Trophoblast cell (in vitro differentiated cells and primary cell): Measurements from ENCODE around the gene SIDT2.

Experiments
- DNase-seq, 2 donors: peaks; one replicate each; pipeline ENCODE4 v3.0.0-alpha.2; 2016
- H2AFZ ChIP-seq: 2 replicates; pipeline ENCODE4 v1.6.1; 2013; ENCODE audit warnings: low read length, moderate library complexity, mild to moderate bottlenecking; ENCODE audit not compliant: insufficient read depth, poor library complexity
- H2AK5ac ChIP-seq: 2 replicates; pipeline ENCODE4 v1.6.1; 2013; ENCODE audit warnings: mild to moderate bottlenecking, low read length
- H2BK120ac ChIP-seq: 2 replicates; pipeline ENCODE4 v1.6.1; 2013; ENCODE audit warnings: low read length, mild to moderate bottlenecking, moderate library complexity; ENCODE audit not compliant: insufficient read depth, poor library complexity
- H2BK12ac ChIP-seq: 2 replicates; pipeline ENCODE4 v1.6.1; 2013; ENCODE audit warnings: mild to moderate bottlenecking, low read length, moderate library complexity
- H2BK5ac ChIP-seq: 2 replicates; pipeline ENCODE4 v1.6.1; 2013; ENCODE audit warnings: low read length, low read depth, moderate library complexity, mild to moderate bottlenecking; ENCODE audit not compliant: poor library complexity
- H3K14ac ChIP-seq: 2 replicates; pipeline ENCODE4 v1.6.1; 2013; ENCODE audit warnings: mild to moderate bottlenecking, low read length
- H3K18ac ChIP-seq: 2 replicates; pipeline ENCODE4 v1.6.1; 2013; ENCODE audit warnings: mild to moderate bottlenecking, low read length
- H3K23ac ChIP-seq: 2 replicates; pipeline ENCODE4 v1.6.1; 2013; ENCODE audit warnings: low read length
- H3K27ac ChIP-seq: 2 replicates; pipeline ENCODE4 v1.5.1; 2013; ENCODE audit warnings: low read depth, mild to moderate bottlenecking, inconsistent platforms, low read length, moderate library complexity
- H3K27me3 ChIP-seq: 2 replicates; pipeline ENCODE4 v1.6.1; 2013; ENCODE audit warnings: inconsistent platforms, mild to moderate bottlenecking, low read length, moderate library complexity; ENCODE audit not compliant: insufficient read depth
- H3K36me3 ChIP-seq, 2 experiments: 1 replicate in 1 of 2; 2 replicates in 1 of 2; pipeline ENCODE4 v1.6.1; 2013; ENCODE audit warnings: low read length in 2 of 2, mild to moderate bottlenecking in 2 of 2, moderate library complexity in 1 of 2; ENCODE audit not compliant: insufficient read depth in 2 of 2, control insufficient read depth in 1 of 2
- H3K4ac ChIP-seq: 2 replicates; pipeline ENCODE4 v1.6.1; 2013; ENCODE audit warnings: low read depth, mild to moderate bottlenecking, low read length, moderate library complexity
- H3K4me1 ChIP-seq, 2 experiments: 1 replicate in 1 of 2; 2 replicates in 1 of 2; pipeline ENCODE4 v1.6.1; 2013; ENCODE audit warnings: low read length in 2 of 2, mild to moderate bottlenecking in 2 of 2, moderate library complexity in 1 of 2; ENCODE audit not compliant: insufficient read depth in 2 of 2, control insufficient read depth in 1 of 2
- H3K4me2 ChIP-seq: 2 replicates; pipeline ENCODE4 v1.6.1; 2013; ENCODE audit warnings: inconsistent platforms, mild to moderate bottlenecking, low read length, moderate library complexity
- H3K4me3 ChIP-seq: 2 replicates; pipeline ENCODE4 v1.5.1; 2013; ENCODE audit warnings: mild to moderate bottlenecking, low read depth, low read length, inconsistent platforms
- H3K79me1 ChIP-seq: one replicate; pipeline ENCODE4 v1.6.1; 2013; ENCODE audit warnings: low read length
- H3K79me2 ChIP-seq: 2 replicates; pipeline ENCODE4 v1.6.1; 2013; ENCODE audit warnings: low read length, mild to moderate bottlenecking; ENCODE audit not compliant: control insufficient read depth, insufficient read depth, poor library complexity
- H3K9ac ChIP-seq: 2 replicates; pipeline ENCODE4 v1.6.1; 2013; ENCODE audit warnings: mild to moderate bottlenecking, low read length
- H3K9me3 ChIP-seq: 2 replicates; pipeline ENCODE4 v1.6.1; 2013; ENCODE audit warnings: low read depth, mild to moderate bottlenecking, control low read depth, inconsistent platforms, low read length; ENCODE audit not compliant: insufficient read depth
- H4K12ac ChIP-seq: 2 replicates; pipeline ENCODE4 v1.6.1; 2013; ENCODE audit warnings: low read depth, mild to moderate bottlenecking, low read length, moderate library complexity
- H4K8ac ChIP-seq: 2 replicates; pipeline ENCODE4 v1.6.1; 2013; ENCODE audit warnings: low read depth, mild to moderate bottlenecking, low read length, moderate library complexity
- H4K91ac ChIP-seq: one replicate; pipeline ENCODE4 v1.6.1; 2013; ENCODE audit warnings: low read depth, mild to moderate bottlenecking, low read length, moderate library complexity
- WGBS: extraction: QIAGEN DNeasy Blood & Tissue Kit; methylation state at CpG from one replicate; pipeline ENCODE4 v1.1.7; 2013; ENCODE audit warnings: missing lambda C conversion rate; ENCODE audit not compliant: insufficient read length, insufficient coverage; ENCODE audit errors: extremely low coverage; 5-methylcytosine and 5-hydroxymethylcytosine counted together

Gene SIDT2

DNA sequence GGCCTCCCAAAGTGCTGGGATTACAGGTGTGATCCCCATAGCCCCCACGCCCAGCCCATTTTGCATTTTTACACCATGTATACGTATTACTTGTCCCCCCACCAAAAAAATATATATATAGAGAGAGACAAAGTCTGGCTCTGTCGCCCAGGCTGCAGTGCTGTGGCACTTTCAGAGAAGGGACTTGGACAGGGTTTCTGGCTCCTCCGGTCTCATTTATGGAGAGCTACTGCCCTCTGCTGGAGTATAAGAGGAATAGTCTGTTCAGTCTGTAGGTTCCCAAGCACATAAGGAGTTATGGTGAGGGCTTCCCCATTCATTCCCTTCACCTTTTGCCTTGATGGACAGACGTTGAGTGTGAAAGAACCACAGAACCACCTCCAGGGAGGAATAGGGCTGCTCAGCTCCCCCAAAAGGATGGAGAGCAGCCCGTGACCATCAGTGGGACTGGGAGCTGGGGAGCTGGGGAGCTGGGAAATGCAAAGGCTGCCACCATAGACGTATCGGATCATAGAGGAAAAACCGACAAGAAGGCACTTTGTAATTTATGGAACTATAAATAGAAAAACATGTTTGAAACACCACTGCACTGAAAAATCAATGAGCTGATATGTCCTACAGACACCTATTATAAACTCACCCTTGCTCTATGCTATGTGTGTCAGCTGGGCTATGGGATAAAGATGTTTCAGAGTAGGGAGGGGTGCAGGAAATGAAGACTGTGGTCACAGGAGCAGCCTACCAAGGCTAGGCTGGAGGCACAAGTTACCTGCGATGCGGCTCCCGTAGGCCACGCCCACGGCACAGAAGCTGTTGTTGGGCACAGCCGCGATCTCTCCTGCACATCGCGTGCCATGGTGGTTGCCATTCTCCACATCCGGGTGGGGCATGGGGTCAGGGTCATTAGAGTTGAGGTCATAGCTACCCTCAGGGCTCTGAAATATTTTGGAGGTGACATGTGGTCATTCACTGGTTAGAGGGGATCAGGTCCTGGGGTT, 48.1 kb downstream of the SIDT2 start:
- peak; percentile 42 to 90 for DNase-seq
- Histone ChIP-seq H3K23ac (no peak overlapping the region), H2BK120ac (no peak overlapping the region), H3K79me2 (peaks cover 3% of the 10 kb centered on the region), H3K4me3 (no peak overlapping the region), H3K4me2 (no peak overlapping the region), H2BK12ac (no peak overlapping the region), H3K79me1 (peaks cover 3% of the 10 kb centered on the region), H3K18ac (no peak overlapping the region), H3K4ac (no peak overlapping the region), H4K8ac (no peak overlapping the region), H3K9me3 (no peaks in the 10 kb centered on the region), H2AK5ac (no peak overlapping the region), H3K27me3 (no peaks in the 10 kb centered on the region), H2AFZ (no peak overlapping the region), H4K12ac (no peak overlapping the region), H3K9ac (no peak overlapping the region), H2BK5ac (no peak overlapping the region), H4K91ac (no peak overlapping the region), H3K36me3 (peaks cover 54 to 65% of the 10 kb centered on the region in 2 experiments), H3K4me1 (peaks cover 2 to 12% of the 10 kb centered on the region in 2 experiments), H3K14ac (no peak overlapping the region), H3K27ac (no peak overlapping the region)
- WGBS = no CpG with 5 or more reads among the region's 19 CpGs

GRCh38 chr11:117228091-117228490, 49.5 kb downstream of the SIDT2 start:
- Histone ChIP-seq H3K4me3 (peak overlapping the region; percentile 39), H2BK5ac (no peak overlapping the region), H3K9me3 (no peaks in the 10 kb centered on the region), H3K36me3 (peaks cover 48 to 58% of the 10 kb centered on the region in 2 experiments), H4K91ac (no peak overlapping the region), H4K12ac (no peak overlapping the region), H3K27me3 (no peaks in the 10 kb centered on the region), H3K4me1 (peaks cover 2 to 9% of the 10 kb centered on the region in 2 experiments), H3K4me2 (no peak overlapping the region), H2BK120ac (no peak overlapping the region), H3K18ac (no peak overlapping the region), H3K14ac (no peak overlapping the region), H3K27ac (no peak overlapping the region), H4K8ac (no peak overlapping the region), H2AFZ (no peak overlapping the region), H3K23ac (no peak overlapping the region), H3K9ac (no peak overlapping the region), H3K4ac (no peak overlapping the region), H3K79me2 (peaks cover 11% of the 10 kb centered on the region), H2AK5ac (no peak overlapping the region), H3K79me1 (peaks cover 11% of the 10 kb centered on the region), H2BK12ac (no peak overlapping the region)
- WGBS = no CpG with 5 or more reads among the region's 11 CpGs
- DNase-seq = no peak

DNA sequence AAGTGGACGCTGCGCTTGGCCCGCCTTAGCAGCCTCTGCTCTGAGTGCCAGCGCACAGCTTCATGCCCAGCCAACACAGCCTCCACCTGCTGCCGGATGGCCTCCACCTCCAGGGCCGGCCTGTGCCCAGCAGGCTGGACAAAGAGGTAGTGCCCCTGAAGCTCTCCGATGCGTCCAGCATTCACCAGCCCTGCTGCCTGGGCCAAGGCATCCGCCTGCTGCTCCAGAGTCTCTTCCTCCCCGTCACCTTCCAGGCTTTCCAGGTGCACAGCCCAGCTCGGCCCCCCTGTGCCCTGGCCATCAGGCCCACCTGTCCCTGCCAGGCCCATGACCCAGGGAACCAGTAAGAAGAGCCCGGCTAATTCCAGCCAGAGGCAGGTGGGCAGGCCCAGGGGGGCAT, 50.9 kb downstream of the SIDT2 start:
- Histone ChIP-seq H2BK120ac (no peak overlapping the region), H3K23ac (no peak overlapping the region), H3K18ac (no peak overlapping the region), H3K9ac (no peak overlapping the region), H2BK5ac (no peak overlapping the region), H2BK12ac (no peak overlapping the region), H2AK5ac (no peak overlapping the region), H3K27me3 (no peaks in the 10 kb centered on the region), H3K4me3 (no peak overlapping the region), H3K79me2 (peaks cover 13% of the 10 kb centered on the region), H3K36me3 (peaks cover 35 to 45% of the 10 kb centered on the region in 2 experiments), H3K4ac (no peak overlapping the region), H3K9me3 (no peaks in the 10 kb centered on the region), H4K8ac (no peak overlapping the region), H3K14ac (no peak overlapping the region), H3K79me1 (peaks cover 12% of the 10 kb centered on the region), H4K12ac (no peak overlapping the region), H3K4me1 (peaks cover 4 to 13% of the 10 kb centered on the region in 2 experiments), H3K27ac (no peak overlapping the region), H3K4me2 (no peak overlapping the region), H2AFZ (no peak overlapping the region), H4K91ac (no peak overlapping the region)
- WGBS = no CpG with 5 or more reads among the region's 12 CpGs
- DNase-seq = no peak

DNA sequence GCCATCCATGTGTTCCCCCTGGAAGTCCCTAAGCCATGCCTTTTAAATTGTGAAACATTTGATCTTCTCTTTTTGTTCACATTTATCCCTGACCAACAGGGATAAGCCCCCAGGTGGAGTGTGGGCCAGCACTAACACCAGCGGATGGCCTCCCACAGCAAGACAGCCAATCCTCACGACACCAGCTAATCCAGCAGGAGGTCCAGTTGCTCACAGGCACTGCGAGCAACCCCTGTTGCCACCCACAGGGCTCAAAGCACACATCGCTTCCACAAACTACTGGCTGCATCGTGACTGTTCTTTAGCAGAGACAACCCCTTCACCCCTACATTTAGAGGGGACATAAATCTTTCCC, 51.4 kb downstream of the SIDT2 start:
- Histone ChIP-seq H3K79me1 (peaks cover 12% of the 10 kb centered on the region), H3K4me2 (no peak overlapping the region), H2AFZ (no peak overlapping the region), H2BK120ac (no peak overlapping the region), H2BK5ac (no peak overlapping the region), H3K18ac (no peak overlapping the region), H3K4me1 (peaks cover 4 to 13% of the 10 kb centered on the region in 2 experiments), H2BK12ac (no peak overlapping the region), H4K91ac (no peak overlapping the region), H3K14ac (no peak overlapping the region), H3K23ac (no peak overlapping the region), H3K79me2 (peaks cover 13% of the 10 kb centered on the region), H3K27me3 (no peaks in the 10 kb centered on the region), H3K4me3 (no peak overlapping the region), H3K27ac (no peak overlapping the region), H4K12ac (no peak overlapping the region), H3K36me3 (peaks cover 33 to 40% of the 10 kb centered on the region in 2 experiments), H3K9me3 (no peaks in the 10 kb centered on the region), H4K8ac (no peak overlapping the region), H2AK5ac (no peak overlapping the region), H3K4ac (no peak overlapping the region), H3K9ac (no peak overlapping the region)
- no CpG with 5 or more reads among the region's 5 CpGs for WGBS
- DNase-seq = no peak
